Type B pancreatic cell (in vitro differentiated cells): Measurements from ENCODE around the gene CDKN3. TPM values are rescaled to one million over a fixed set of nuclear protein-coding genes. Genes with fewer than 3 reads are reported as not detected.

Experiments used
- DNase-seq: peaks from one replicate; pipeline ENCODE4 v3.0.0; 2021; ENCODE audit warnings: mixed read lengths; ENCODE audit not compliant: unreplicated experiment; ENCODE audit errors: extremely low spot score
- H3K27ac Mint-ChIP-seq: 2 replicates; pipeline ENCODE4 v1.8.0; 2021; ENCODE audit warnings: mild to moderate bottlenecking, mixed read lengths
- H3K27me3 Mint-ChIP-seq: 2 replicates; pipeline ENCODE4 v1.8.0; 2021; ENCODE audit warnings: mixed read lengths
- H3K36me3 Mint-ChIP-seq: 2 replicates; pipeline ENCODE4 v1.8.0; 2021; ENCODE audit warnings: mixed read lengths
- H3K4me1 Mint-ChIP-seq: one replicate; pipeline ENCODE4 v1.8.0; 2021; ENCODE audit warnings: mixed read lengths; ENCODE audit not compliant: unreplicated experiment
- H3K4me3 Mint-ChIP-seq: 2 replicates; pipeline ENCODE4 v1.8.0; 2021; ENCODE audit warnings: mild to moderate bottlenecking, mixed read lengths
- H3K9me3 Mint-ChIP-seq: 2 replicates; pipeline ENCODE4 v1.8.0; 2021; ENCODE audit warnings: mixed read lengths
- total RNA-seq: library from RNA; stranded (reverse); gene quantifications from 2 replicates; pipeline ENCODE4 v1.2.1, GENCODE V29; 2021; ENCODE audit warnings: low replicate concordance
- TF ChIP-seq, protein P1 (sequence below): fragments of 200-600 bp; sonication (generic); conservative IDR thresholded peaks from 2 replicates; pipeline ENCODE4 v1.5.0; 2021; ENCODE audit warnings: antibody characterized with exemption, mild to moderate bottlenecking

CDKN3 gene
- total RNA-seq, 1 donor from 2014 or later, result 31.0 TPM

DNA sequence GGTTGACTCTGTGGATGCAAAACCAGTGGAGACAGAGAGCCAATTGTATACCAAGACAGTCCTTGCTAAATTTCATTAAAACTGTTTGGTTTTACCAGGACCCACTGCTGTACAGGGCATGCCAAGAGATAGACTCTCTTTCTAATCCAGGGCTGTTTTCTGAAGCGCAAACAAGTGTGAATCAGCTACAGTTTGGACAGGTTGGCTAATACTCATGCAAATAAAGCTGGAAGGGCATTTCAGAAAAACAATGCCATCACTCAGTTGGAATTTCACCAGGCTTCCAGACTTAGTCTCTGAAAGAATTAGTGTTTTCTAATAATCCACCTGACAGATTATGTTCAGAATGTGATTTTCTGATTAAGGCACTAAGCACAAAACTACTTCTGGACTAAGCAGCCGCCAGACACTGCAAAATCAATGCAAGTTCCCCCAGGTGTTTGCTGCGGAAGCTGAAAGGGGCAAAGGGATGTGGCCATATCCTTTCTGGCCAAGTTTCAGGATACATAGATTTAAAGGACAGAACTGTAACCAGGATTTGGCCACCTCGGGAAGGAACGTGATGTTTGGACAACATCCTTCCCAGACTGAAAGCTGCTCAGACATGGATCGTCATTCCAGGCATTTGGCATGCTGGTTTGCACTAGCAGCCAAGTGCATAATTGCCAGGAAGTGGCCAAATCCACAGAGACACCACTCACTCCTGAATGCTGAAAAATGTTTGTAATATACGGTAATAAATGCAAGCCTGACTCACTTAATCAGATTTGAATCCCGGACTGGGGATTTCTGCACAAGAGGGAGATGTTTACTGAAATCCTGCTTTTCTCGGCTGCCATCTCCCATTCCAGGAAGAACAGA, 32.0 kb upstream of the CDKN3 start:
- Mint-ChIP-seq H3K36me3 (no peaks in the 10 kb centered on the region), H3K27ac (no peak overlapping the region), H3K4me3 (no peak overlapping the region), H3K27me3 (peaks cover 5% of the 10 kb centered on the region), H3K9me3 (no peaks in the 10 kb centered on the region), H3K4me1 (peaks cover 22% of the 10 kb centered on the region)
- TF ChIP-seq, protein P1, sequence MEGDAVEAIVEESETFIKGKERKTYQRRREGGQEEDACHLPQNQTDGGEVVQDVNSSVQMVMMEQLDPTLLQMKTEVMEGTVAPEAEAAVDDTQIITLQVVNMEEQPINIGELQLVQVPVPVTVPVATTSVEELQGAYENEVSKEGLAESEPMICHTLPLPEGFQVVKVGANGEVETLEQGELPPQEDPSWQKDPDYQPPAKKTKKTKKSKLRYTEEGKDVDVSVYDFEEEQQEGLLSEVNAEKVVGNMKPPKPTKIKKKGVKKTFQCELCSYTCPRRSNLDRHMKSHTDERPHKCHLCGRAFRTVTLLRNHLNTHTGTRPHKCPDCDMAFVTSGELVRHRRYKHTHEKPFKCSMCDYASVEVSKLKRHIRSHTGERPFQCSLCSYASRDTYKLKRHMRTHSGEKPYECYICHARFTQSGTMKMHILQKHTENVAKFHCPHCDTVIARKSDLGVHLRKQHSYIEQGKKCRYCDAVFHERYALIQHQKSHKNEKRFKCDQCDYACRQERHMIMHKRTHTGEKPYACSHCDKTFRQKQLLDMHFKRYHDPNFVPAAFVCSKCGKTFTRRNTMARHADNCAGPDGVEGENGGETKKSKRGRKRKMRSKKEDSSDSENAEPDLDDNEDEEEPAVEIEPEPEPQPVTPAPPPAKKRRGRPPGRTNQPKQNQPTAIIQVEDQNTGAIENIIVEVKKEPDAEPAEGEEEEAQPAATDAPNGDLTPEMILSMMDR, result no peak
- no peak for DNase-seq

DNA sequence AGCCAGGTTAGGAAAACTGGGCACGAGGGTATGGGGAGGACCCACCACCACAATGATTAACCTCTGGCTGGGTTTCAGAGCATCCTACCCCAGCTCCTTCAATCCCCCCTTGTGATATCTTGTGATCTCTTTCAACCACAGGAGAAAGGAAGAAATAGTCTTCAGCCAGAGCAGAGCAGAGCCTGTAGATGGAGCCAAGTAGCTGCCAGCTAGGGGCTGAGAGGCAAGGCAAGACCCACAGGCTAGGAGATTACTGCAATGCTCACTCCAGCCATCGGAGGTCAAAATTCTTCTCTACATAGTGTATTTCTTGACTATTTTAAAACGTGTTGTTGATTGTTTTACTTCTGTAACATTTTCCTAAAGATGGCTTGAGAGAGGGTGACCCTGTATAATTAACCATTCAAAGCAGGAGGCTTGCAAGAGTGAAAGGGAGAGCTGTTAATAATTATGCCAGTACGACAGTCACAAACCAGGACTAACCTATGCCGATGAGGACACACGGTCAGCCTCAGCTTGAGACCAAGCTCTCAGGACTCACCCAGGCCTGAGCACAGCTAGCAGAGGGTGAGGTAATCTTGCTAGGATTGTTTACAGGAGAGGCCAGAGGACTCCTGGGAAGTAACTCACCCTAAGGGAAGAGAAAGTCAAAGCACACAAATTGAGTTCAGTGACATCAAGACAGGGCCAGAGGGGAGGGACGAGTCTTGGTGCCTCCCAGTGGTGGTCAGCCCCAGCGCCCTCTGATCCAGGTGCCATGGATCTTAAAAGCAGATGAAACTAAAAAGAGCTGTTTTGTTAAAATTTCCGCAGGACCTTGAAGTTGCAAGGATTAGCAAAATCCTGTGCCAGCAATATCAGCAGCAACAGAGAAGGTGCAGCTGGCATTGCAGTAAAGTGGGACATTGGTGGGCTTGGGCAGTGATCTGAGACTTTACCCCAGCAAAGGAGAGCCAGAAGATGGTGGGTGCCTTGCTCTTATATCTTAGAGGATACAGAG, 29.8 kb upstream of the CDKN3 start:
- TF ChIP-seq, protein P1, result peak; percentile 65
- H3K36me3 Mint-ChIP-seq, result no peaks in the 10 kb centered on the region
- peaks cover 22% of the 10 kb centered on the region for H3K4me1 Mint-ChIP-seq
- H3K9me3 Mint-ChIP-seq, result no peaks in the 10 kb centered on the region
- DNase-seq, result no peak
- H3K27ac Mint-ChIP-seq, result peak overlapping the region; percentile 81
- peak overlapping the region; percentile 51 for H3K4me3 Mint-ChIP-seq
- peaks cover 5% of the 10 kb centered on the region for H3K27me3 Mint-ChIP-seq

DNA sequence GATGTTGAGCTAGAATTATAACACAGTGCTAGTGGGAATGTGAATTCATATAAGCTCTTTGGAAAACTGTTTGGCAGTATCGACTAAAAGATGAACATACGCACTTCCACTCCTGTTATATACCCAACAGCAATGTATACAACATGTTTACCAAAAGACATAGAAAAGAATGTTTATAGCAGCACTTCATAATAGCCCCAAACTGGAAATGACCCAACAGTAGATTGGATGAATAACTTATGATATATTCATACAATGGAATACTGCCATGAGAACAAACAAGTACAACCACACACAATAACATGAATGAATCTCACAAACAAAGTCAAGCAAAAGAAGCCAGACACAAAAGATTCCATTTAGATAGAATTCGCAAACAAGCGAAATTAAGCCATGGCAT, 28.5 kb upstream of the CDKN3 start:
- TF ChIP-seq, protein P1, result no peak
- Mint-ChIP-seq H3K9me3 (no peaks in the 10 kb centered on the region), H3K27me3 (no peaks in the 10 kb centered on the region), H3K27ac (no peak overlapping the region), H3K4me1 (peaks cover 15% of the 10 kb centered on the region), H3K36me3 (no peaks in the 10 kb centered on the region), H3K4me3 (no peak overlapping the region)
- no peak for DNase-seq

DNA sequence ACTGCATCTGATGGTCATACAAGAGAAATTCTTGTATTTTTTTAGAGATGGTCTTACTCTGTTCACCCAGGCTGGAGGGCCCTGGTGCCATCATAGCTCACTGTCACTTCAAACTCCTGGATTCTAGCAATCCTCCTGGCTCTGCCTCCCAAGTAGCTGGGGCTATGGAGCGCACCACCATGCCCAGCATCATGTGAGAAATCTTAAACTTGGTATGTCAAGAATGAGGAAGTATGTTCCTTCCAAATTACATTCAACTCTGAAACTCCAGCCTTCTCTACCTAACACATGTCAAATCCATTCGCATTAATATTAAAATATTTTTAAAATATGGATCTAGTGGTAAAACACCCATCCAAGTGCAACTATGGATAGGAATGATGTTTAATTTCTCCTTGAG, 27.5 kb upstream of the CDKN3 start:
- H3K4me3 Mint-ChIP-seq, result no peak overlapping the region
- no peak overlapping the region for H3K27ac Mint-ChIP-seq
- H3K27me3 Mint-ChIP-seq, result no peaks in the 10 kb centered on the region
- TF ChIP-seq, protein P1, result no peak
- H3K4me1 Mint-ChIP-seq, result peaks cover 15% of the 10 kb centered on the region
- no peaks in the 10 kb centered on the region for H3K9me3 Mint-ChIP-seq
- no peaks in the 10 kb centered on the region for H3K36me3 Mint-ChIP-seq
- DNase-seq, result no peak

DNA sequence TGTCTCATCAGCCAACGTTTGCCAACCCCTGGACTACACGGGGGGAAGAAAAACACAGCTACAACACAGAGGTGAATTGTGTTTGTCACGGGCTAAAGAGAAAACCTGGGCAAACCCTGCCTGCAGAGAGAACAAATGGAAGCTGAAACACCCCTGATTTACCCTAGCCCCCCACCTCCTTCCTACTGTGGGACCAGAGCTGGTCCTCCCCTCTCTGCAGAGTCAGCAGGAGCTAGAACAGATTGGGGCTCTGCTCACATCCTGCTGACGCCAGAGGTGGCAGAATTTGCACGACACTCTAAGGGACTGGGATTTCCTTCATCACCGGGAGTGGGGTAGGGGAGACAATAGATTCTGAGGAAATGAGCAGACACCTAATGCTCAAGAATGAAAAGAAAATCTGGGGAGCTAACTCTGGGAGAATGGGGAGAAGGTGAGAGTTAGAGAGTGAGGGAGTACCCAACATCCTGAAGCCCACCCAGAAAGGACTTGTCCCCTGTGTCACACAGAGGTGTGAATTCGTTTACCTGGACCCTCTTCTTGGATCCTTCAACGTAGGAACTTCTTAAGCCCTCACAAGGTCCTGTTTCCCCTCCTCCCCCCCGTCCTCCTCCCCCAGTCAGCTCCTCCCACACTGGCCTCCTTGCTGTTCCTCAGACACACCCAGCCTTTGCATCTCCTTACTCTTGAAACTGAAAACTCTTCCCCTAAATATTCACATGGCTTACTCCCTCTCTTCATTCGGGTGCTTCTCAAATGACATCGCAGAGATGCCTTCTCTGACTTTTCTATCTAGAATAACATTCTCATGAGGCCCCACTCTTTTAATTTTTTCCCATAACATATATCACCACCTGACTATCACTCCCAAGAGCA, 26.2 kb upstream of the CDKN3 start:
- Mint-ChIP-seq H3K4me3 (no peak overlapping the region), H3K36me3 (no peaks in the 10 kb centered on the region)

More for the DNA sequence above, 26.2 kb upstream of the CDKN3 start:
- Mint-ChIP-seq H3K27ac (no peak overlapping the region), H3K9me3 (no peaks in the 10 kb centered on the region), H3K4me1 (peaks cover 15% of the 10 kb centered on the region), H3K27me3 (no peaks in the 10 kb centered on the region)
- TF ChIP-seq, protein P1, result no peak
- no peak for DNase-seq
